B cell (primary cell): ENCODE data around the gene RPL7A.

Experiments
- CTCF ChIP-seq: fragments of 200-600 bp; IDR thresholded peaks from one replicate; pipeline ENCODE4 v1.8.0; 2022; ENCODE audit warnings: antibody characterized with exemption, mild to moderate bottlenecking
- EZH2 ChIP-seq: IDR thresholded peaks from 2 replicates; pipeline ENCODE4 v1.6.1; 2012; ENCODE audit warnings: borderline replicate concordance, low read depth, mild to moderate bottlenecking, moderate library complexity, low read length; ENCODE audit not compliant: insufficient read depth, poor library complexity, severe bottlenecking

- TF ChIP-seq CTCF (no peak), EZH2 (no peak)
These were observed 20.1 kb upstream of the RPL7A start for GRCh38 chr9:133327834-133328484.
